Stomach (tissue), 9 donors: ENCODE data around the gene FBXO11. TPM values are rescaled to one million over a fixed set of nuclear protein-coding genes. Genes with fewer than 3 reads are reported as not detected.

ENCODE experiments used
- DNase-seq, 2 donors: peaks; one replicate each; pipeline versions ENCODE4 v3.0.0 to v3.0.0-alpha.2; 2013 to 2019
- H3K27ac ChIP-seq, 5 donors: fragments of 200-600 bp in 4 of 5; sonication (generic) in 4 of 5; one replicate each; pipeline ENCODE4 v1.5.1; 2013 to 2019; ENCODE audit warnings: mild to moderate bottlenecking in 1 of 5, moderate library complexity in 1 of 5
- H3K27me3 ChIP-seq, 3 donors: fragments of 200-600 bp; sonication (generic); one replicate each; pipeline ENCODE4 v1.5.1; 2017 to 2019; ENCODE audit warnings: mixed run types in 1 of 3
- H3K36me3 ChIP-seq, 4 donors: fragments of 200-600 bp; sonication (generic); 1 replicate in 3 of 4; 2 replicates in 1 of 4; pipeline ENCODE4 v1.5.1; 2016 to 2019
- H3K4me1 ChIP-seq, 4 donors: fragments of 200-600 bp; sonication (generic); one replicate each; pipeline ENCODE4 v1.5.1; 2016 to 2019
- H3K4me3 ChIP-seq, 4 donors: fragments of 200-600 bp; sonication (generic) in 3 of 4; one replicate each; pipeline ENCODE4 v1.5.1; 2016 to 2019; ENCODE audit warnings: mild to moderate bottlenecking in 1 of 4
- H3K9me3 ChIP-seq, 4 donors: fragments of 200-600 bp; sonication (generic); one replicate each; pipeline ENCODE4 v1.5.1; 2016 to 2019
- EP300 ChIP-seq: sonication (generic); formaldehyde crosslinking; IDR thresholded peaks from one replicate; pipeline ENCODE4 v1.6.1; 2017; ENCODE audit warnings: antibody characterized with exemption
- POLR2A ChIP-seq, 4 donors: fragments of 450-650 bp; IDR thresholded peaks; one replicate each; pipeline ENCODE4 v1.6.1; 2016; ENCODE audit warnings: antibody characterized with exemption in 4 of 4, control low read depth in 2 of 4, mild to moderate bottlenecking in 1 of 4, moderate library complexity in 1 of 4
- POLR2AphosphoS5 ChIP-seq, 3 donors: sonication (generic); formaldehyde crosslinking; IDR thresholded peaks; one replicate each; pipeline ENCODE4 v1.6.1; 2016; ENCODE audit warnings: antibody characterized with exemption in 3 of 3
- WGBS, 5 donors: extraction: QIAGEN DNeasy Blood & Tissue Kit in 3 of 5; methylation state at CpG; one replicate each; pipeline versions ENCODE4 v1.1.5 to v1.1.7; 2013 to 2018; 5-methylcytosine and 5-hydroxymethylcytosine counted together
- intact Hi-C: fragments of 100-400 bp; cut with DNase I; formaldehyde crosslinking; loops from one replicate; pipeline ENCODE4 v1.15.1; 2023; ENCODE audit warnings: low total_unique reads
- polyA plus RNA-seq, 3 donors: library from polyadenylated mRNA; stranded (reverse); fragments of 200-250 nt; gene quantifications; one replicate each; pipeline ENCODE4 v1.2.3, GENCODE V29; 2013
- total RNA-seq, 5 donors: library from RNA; depleted of rRNA; stranded (reverse); fragments of >200 nt; gene quantifications; one replicate each; pipeline versions ENCODE4 v1.1.0 to v1.2.3, GENCODE V29; 2014 to 2016
- TF ChIP-seq, protein P1 (sequence below), 7 experiments: fragments of 450-650 bp in 4 of 7; fragments of 200-600 bp in 3 of 7; sonication (generic) in 3 of 7; IDR thresholded peaks; one replicate each; pipeline ENCODE4 v1.5.1; 2016 to 2019; ENCODE audit warnings: antibody characterized with exemption in 7 of 7, control low read depth in 2 of 7, mild to moderate bottlenecking in 1 of 7
- donor health status: healthy with polysubstance abuse.
- donor health status: Bipolar disorder and iron deficiency.
- donor health status: healthy.

Gene FBXO11
- total and polyA plus RNA-seq, 8 donors: 7.6 to 120 (median 30.8) TPM

DNA sequence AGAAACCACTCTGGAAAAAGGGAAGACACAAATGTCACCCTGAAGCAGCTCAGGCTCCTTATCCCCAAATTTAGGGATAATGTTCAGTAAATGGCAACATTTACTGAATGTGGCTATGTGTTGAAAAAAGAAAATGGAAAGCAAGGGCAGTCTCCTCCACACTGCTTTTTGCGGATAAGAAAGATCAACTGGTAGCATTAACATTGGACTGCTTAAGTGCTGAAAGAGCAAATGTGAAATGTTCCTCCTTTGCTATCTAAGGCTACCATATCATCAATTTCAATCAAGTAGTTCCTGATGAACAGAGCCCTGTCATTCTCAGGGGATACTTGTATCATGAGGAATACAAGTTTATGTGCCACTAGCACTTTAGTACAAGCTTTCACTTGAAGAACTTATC is 12.5 kb downstream of the FBXO11 start:
- no peaks in the 10 kb centered on the region for H3K36me3 ChIP-seq
- no peaks in the 10 kb centered on the region for H3K27me3 ChIP-seq
- H3K4me3 ChIP-seq: no peak overlapping the region
- 52 to 75% (median 60%) methylated on average over 1 of the region's 1 CpG for WGBS, 5 donors
- peaks cover 20 to 81% (median 54%) of the 10 kb centered on the region in 4 donors for H3K4me1 ChIP-seq
- DNase-seq: no peak
- H3K27ac ChIP-seq: no peak overlapping the region
- intact Hi-C loops: no loop called here
- H3K9me3 ChIP-seq: no peaks in the 10 kb centered on the region
- TF ChIP-seq, protein P1, sequence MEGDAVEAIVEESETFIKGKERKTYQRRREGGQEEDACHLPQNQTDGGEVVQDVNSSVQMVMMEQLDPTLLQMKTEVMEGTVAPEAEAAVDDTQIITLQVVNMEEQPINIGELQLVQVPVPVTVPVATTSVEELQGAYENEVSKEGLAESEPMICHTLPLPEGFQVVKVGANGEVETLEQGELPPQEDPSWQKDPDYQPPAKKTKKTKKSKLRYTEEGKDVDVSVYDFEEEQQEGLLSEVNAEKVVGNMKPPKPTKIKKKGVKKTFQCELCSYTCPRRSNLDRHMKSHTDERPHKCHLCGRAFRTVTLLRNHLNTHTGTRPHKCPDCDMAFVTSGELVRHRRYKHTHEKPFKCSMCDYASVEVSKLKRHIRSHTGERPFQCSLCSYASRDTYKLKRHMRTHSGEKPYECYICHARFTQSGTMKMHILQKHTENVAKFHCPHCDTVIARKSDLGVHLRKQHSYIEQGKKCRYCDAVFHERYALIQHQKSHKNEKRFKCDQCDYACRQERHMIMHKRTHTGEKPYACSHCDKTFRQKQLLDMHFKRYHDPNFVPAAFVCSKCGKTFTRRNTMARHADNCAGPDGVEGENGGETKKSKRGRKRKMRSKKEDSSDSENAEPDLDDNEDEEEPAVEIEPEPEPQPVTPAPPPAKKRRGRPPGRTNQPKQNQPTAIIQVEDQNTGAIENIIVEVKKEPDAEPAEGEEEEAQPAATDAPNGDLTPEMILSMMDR (IDR thresholded peaks at IDR 0.05): no peak

DNA sequence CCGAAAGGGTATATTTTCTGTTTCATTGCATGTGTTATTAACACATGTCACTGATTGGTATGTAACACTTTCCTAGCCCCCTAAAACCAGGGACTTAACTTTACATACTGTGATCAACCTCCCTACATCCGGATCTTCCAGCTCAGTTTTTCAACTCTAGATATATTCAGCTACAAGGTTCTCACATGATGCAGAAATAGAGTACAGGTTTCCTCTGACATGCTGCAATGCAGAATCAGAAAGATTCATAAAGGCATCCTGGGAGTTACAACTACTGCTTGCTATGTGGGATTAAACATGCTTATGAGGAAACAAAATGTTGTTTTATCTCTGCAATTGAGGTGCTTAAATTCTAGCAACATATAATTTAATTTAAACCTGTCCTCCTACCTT is 14.0 kb downstream of the FBXO11 start:
- Histone ChIP-seq H3K4me3 (no peak overlapping the region), H3K27me3 (no peaks in the 10 kb centered on the region), H3K27ac (no peak overlapping the region), H3K4me1 (peaks cover 20 to 82% (median 56%) of the 10 kb centered on the region in 4 donors), H3K9me3 (no peaks in the 10 kb centered on the region), H3K36me3 (peaks cover 0 to 5% (median 2%) of the 10 kb centered on the region in 4 donors)
- WGBS, 5 donors: 81 to 91% (median 89%) methylated on average over 2 of the region's 2 CpGs
- intact Hi-C loops: no loop called here
- no peak for DNase-seq
- TF ChIP-seq, protein P1 (IDR thresholded peaks at IDR 0.05): no peak
- no peak for TF ChIP-seq POLR2AphosphoS5 (IDR thresholded peaks at IDR 0.05)
- no peak for TF ChIP-seq POLR2A (IDR thresholded peaks at IDR 0.05)
- no peak for TF ChIP-seq EP300

DNA sequence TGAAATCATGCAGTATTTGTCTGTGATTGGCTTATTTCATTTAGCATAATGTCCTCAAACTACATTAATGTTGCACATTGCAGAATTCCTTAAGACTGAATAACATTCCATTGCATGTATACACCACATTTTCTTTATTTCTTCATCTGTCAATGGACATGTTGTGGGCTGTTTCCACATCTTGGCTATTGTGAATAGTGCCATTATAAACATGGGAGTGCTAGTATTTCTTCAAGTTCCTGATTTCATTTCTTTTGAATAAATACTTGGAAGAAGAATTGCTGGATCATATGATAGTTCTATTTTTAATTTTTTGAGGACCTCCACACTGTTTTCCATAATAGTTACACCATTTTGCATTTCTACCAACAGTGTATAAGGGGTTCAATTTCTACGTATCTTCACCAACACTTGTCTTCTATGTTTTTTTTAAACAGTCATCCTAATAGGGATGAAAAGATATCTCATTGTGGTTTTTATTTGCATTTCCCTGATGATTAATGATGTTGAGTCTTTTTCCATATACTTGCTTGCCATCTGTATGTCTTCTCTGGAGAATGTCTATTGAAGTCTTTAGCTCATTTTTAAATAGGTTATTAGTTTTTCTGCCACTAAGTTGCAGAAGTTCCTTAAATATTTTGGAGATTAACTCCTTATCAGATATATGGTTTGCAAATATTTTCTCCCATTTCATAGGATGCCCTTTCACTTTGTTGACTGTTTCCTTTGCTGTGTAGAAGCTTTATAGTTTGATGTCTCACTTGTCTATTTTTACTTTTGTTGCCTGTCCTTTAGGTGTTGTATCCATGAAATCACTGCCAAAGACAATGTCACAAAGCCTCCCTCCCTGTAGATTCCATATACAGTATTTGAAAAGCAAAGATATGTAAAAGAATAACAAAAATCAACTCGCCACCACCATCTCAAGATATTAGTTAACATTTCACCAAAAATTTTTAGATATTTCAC is 14.6 kb downstream of the FBXO11 start:
- intact Hi-C loops: no loop called here
- no peak overlapping the region for H3K4me3 ChIP-seq
- H3K27ac ChIP-seq: no peak overlapping the region
- peaks cover 14 to 76% (median 53%) of the 10 kb centered on the region in 4 donors for H3K4me1 ChIP-seq
- peaks cover 0 to 6% (median 3%) of the 10 kb centered on the region in 4 donors for H3K36me3 ChIP-seq
- no peaks in the 10 kb centered on the region for H3K9me3 ChIP-seq
- TF ChIP-seq POLR2A (IDR thresholded peaks at IDR 0.05): no peak
- H3K27me3 ChIP-seq: no peaks in the 10 kb centered on the region
- no peak for DNase-seq
- 84 to 89% (median 88%) methylated on average over 2 of the region's 2 CpGs for WGBS, 5 donors

DNA sequence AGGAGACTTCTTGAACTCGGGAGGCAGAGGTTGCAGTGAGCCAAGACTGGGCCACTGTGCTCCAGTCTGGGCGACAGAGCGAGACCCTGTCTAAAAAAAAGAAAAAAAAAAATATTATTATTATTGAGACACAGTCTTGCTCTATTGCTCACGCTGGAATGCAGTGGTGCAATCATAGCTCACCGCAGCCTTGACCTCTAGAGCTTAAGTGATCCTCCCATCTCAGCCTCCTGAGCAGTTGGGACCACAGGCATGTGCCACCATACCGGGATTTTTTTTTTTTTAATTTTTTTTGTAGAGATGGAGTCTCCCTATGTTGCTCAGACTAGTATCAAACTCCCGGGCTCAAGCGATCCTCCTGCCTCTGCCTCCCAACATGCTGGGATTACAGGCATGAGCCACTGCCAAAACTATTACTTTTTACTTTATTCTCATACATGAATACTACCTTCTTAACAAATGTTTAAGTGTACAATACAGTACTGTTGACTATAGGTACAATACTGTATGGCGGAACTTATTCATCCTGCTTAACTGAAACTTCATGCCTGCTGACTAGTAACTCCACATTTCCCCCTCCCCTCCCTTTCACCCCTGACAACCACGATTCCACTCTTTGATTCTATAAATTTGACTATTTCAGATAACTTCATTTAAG is 15.5 kb downstream of the FBXO11 start:
- Histone ChIP-seq H3K27me3 (no peaks in the 10 kb centered on the region), H3K36me3 (peaks cover 0 to 6% (median 3%) of the 10 kb centered on the region in 4 donors), H3K4me1 (peaks cover 14 to 67% (median 46%) of the 10 kb centered on the region in 4 donors), H3K4me3 (no peak overlapping the region), H3K9me3 (no peaks in the 10 kb centered on the region), H3K27ac (no peak overlapping the region)
- intact Hi-C loops: no loop called here
- TF ChIP-seq POLR2A (IDR thresholded peaks at IDR 0.05) (no peak), EP300 (no peak), POLR2AphosphoS5 (IDR thresholded peaks at IDR 0.05) (no peak)
- TF ChIP-seq, protein P1 (IDR thresholded peaks at IDR 0.05): no peak
- DNase-seq: no peak
- 94 to 96% (median 96%) methylated on average over 10 of the region's 10 CpGs for WGBS, 5 donors
